ENCODE data around the gene IL21R.

DNA sequence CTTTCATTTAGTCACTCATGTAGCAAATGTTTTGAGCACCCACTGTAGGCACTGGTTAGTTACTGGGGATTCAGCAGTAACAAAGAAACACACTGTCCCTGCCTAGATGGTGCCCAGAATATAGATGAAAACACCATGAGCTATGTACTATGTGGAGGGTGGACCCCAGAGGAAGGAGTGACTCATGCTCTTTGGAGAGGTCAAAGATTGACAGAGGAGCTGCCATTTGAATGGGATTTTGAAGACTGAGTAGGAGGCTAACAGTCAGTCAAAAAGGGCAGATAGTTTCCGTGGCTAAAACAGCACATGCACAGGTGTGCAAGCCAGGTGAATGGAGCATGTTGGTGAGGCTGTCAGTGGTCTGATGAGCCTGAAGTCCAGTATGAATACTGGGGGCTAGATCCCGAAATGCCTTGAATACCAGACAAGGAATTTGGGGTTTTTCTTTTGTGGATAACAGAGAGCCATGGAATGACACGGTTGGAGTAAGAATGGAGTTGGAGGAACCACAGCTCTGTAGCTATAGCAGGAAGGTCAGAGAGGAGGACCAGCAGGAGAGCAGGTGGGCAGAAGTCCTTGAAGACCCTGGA is 6.1 kb downstream of the IL21R start:
- TF ChIP-seq POLR2A (IDR thresholded peaks at IDR 0.05): no peak
- TF ChIP-seq, protein P1, sequence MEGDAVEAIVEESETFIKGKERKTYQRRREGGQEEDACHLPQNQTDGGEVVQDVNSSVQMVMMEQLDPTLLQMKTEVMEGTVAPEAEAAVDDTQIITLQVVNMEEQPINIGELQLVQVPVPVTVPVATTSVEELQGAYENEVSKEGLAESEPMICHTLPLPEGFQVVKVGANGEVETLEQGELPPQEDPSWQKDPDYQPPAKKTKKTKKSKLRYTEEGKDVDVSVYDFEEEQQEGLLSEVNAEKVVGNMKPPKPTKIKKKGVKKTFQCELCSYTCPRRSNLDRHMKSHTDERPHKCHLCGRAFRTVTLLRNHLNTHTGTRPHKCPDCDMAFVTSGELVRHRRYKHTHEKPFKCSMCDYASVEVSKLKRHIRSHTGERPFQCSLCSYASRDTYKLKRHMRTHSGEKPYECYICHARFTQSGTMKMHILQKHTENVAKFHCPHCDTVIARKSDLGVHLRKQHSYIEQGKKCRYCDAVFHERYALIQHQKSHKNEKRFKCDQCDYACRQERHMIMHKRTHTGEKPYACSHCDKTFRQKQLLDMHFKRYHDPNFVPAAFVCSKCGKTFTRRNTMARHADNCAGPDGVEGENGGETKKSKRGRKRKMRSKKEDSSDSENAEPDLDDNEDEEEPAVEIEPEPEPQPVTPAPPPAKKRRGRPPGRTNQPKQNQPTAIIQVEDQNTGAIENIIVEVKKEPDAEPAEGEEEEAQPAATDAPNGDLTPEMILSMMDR (IDR thresholded peaks at IDR 0.05): no peak
